NCI-H748 treated with DMSO at 0.1 percent for 48 hours (cell line): ENCODE results near the gene RPTOR.

Experiments
- DNase-seq: peaks from one replicate; lab custom pipeline; 2025; lab: John Stamatoyannopoulos, UW

Gene RPTOR

GRCh38 chr17:80931421-80932265, 387.0 kb downstream of the RPTOR start:
- peak; percentile 17 for DNase-seq

- DNase-seq: no peak
These were observed 390.9 kb downstream of the RPTOR start for GRCh38 chr17:80935526-80935925.

GRCh38 chr17:80936218-80936617, 391.6 kb downstream of the RPTOR start:
- DNase-seq: no peak

GRCh38 chr17:80936723-80937122, 392.1 kb downstream of the RPTOR start:
- no peak for DNase-seq

- no peak for DNase-seq
These were observed 393.1 kb downstream of the RPTOR start for GRCh38 chr17:80937462-80938381.

- DNase-seq: no peak
These were observed 393.9 kb downstream of the RPTOR start for GRCh38 chr17:80938556-80938955.

- no peak for DNase-seq
These were observed 394.8 kb downstream of the RPTOR start for GRCh38 chr17:80939151-80940145.

GRCh38 chr17:80940171-80941123, 395.8 kb downstream of the RPTOR start:
- no peak for DNase-seq

- DNase-seq: no peak
These were observed 396.5 kb downstream of the RPTOR start for GRCh38 chr17:80941171-80941570.

- no peak for DNase-seq
These were observed 397.2 kb downstream of the RPTOR start for GRCh38 chr17:80941743-80942422.

- DNase-seq: no peak
These were observed 398.0 kb downstream of the RPTOR start for GRCh38 chr17:80942423-80943345.

- no peak for DNase-seq
These were observed 398.9 kb downstream of the RPTOR start for GRCh38 chr17:80943346-80944145.

GRCh38 chr17:80944326-80944725, 399.7 kb downstream of the RPTOR start:
- no peak for DNase-seq

- no peak for DNase-seq
These were observed 401.1 kb downstream of the RPTOR start for GRCh38 chr17:80945736-80946135.

- no peak for DNase-seq
These were observed 401.8 kb downstream of the RPTOR start for GRCh38 chr17:80946449-80946848.

- DNase-seq: no peak
These were observed 402.7 kb downstream of the RPTOR start for GRCh38 chr17:80947200-80947940.
